IPS-18a (cell line): ENCODE results near the gene SIK3.

ENCODE experiments used
- H3K27ac ChIP-seq: one replicate; pipeline ENCODE4 v1.5.1; 2013; ENCODE audit warnings: low read length
- H3K27me3 ChIP-seq: one replicate; pipeline ENCODE4 v1.6.1; 2013; ENCODE audit warnings: mild to moderate bottlenecking, low read length; ENCODE audit not compliant: control insufficient read depth, insufficient read depth
- H3K36me3 ChIP-seq: one replicate; pipeline ENCODE4 v1.6.1; 2013; ENCODE audit warnings: low read depth, low read length; ENCODE audit not compliant: control insufficient read depth
- H3K4me1 ChIP-seq: one replicate; pipeline ENCODE4 v1.6.1; 2013; ENCODE audit warnings: low read depth, low read length; ENCODE audit not compliant: control insufficient read depth
- H3K4me3 ChIP-seq: one replicate; pipeline ENCODE4 v1.5.1; 2013; ENCODE audit warnings: low read length
- H3K9ac ChIP-seq: one replicate; pipeline ENCODE4 v1.6.1; 2013; ENCODE audit warnings: mild to moderate bottlenecking, low read length, moderate library complexity
- H3K9me3 ChIP-seq: one replicate; pipeline ENCODE4 v1.6.1; 2013; ENCODE audit warnings: low read depth, low read length; ENCODE audit not compliant: control insufficient read depth

The SIK3 gene

GRCh38 chr11:117071344-117071787, 26.9 kb downstream of the SIK3 start:
- Histone ChIP-seq H3K36me3 (no peaks in the 10 kb centered on the region), H3K9me3 (no peaks in the 10 kb centered on the region), H3K4me3 (no peak overlapping the region), H3K9ac (no peak overlapping the region), H3K4me1 (peaks cover 7% of the 10 kb centered on the region), H3K27me3 (no peaks in the 10 kb centered on the region), H3K27ac (no peak overlapping the region)

DNA sequence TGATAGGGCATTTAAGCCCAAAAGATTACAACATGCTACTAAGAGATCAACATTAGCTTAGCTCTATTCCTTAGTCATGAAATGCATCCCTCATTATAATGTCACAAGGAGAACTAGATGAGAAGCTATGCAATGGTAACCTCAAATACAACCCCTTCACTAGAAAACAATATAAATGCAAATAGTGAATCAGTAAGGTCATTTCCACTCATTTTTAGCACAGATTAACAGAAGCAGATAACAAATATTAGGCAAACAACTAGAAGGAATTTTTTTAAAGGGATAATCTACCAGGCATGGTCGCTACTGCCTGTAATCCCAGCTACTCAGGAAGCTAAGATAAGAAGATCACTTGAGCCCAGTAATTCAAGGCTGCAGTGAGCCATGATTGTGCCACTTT, 28.2 kb downstream of the SIK3 start:
- H3K36me3 ChIP-seq: no peaks in the 10 kb centered on the region
- no peak overlapping the region for H3K27ac ChIP-seq
- H3K27me3 ChIP-seq: no peaks in the 10 kb centered on the region
- peaks cover 7% of the 10 kb centered on the region for H3K4me1 ChIP-seq
- no peaks in the 10 kb centered on the region for H3K9me3 ChIP-seq
- H3K9ac ChIP-seq: no peak overlapping the region
- no peak overlapping the region for H3K4me3 ChIP-seq

- no peak overlapping the region for H3K4me3 ChIP-seq
- no peak overlapping the region for H3K27ac ChIP-seq
- H3K27me3 ChIP-seq: no peaks in the 10 kb centered on the region
- no peaks in the 10 kb centered on the region for H3K36me3 ChIP-seq
- no peak overlapping the region for H3K9ac ChIP-seq
- H3K9me3 ChIP-seq: no peaks in the 10 kb centered on the region
- peaks cover 7% of the 10 kb centered on the region for H3K4me1 ChIP-seq
Observed at GRCh38 chr11:117068303-117068860, 29.8 kb downstream of the SIK3 start.

- no peak overlapping the region for H3K4me3 ChIP-seq
- H3K27ac ChIP-seq: no peak overlapping the region
- H3K4me1 ChIP-seq: no peaks in the 10 kb centered on the region
Observed at GRCh38 chr11:117066959-117067358, 31.3 kb downstream of the SIK3 start.

DNA sequence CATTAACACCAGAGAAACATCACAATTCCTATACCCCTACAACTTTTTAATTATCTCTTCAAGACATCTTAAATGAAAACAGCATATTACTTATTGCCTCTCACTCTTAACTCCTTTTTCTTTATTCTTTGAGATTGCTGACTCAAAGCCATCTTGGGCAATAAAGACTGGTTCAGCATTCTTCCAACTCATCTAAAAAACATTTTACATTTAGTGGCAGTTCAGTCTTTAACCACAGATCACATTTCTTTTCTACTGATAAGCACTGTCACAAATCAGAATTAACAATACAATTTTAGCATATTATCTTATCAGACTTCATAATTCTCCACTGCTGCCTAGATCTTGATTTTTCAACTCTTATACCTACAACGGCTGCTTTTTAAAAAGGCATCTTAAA, 34.0 kb downstream of the SIK3 start:
- Histone ChIP-seq H3K9me3 (no peaks in the 10 kb centered on the region), H3K4me3 (no peak overlapping the region), H3K27ac (no peak overlapping the region), H3K9ac (no peak overlapping the region), H3K27me3 (no peaks in the 10 kb centered on the region), H3K36me3 (no peaks in the 10 kb centered on the region), H3K4me1 (peaks cover 5% of the 10 kb centered on the region)

More at GRCh38 chr11:117066959-117067358, 31.3 kb downstream of the SIK3 start:
- Histone ChIP-seq H3K9me3 (no peaks in the 10 kb centered on the region), H3K36me3 (no peaks in the 10 kb centered on the region), H3K9ac (no peak overlapping the region), H3K27me3 (no peaks in the 10 kb centered on the region)

DNA sequence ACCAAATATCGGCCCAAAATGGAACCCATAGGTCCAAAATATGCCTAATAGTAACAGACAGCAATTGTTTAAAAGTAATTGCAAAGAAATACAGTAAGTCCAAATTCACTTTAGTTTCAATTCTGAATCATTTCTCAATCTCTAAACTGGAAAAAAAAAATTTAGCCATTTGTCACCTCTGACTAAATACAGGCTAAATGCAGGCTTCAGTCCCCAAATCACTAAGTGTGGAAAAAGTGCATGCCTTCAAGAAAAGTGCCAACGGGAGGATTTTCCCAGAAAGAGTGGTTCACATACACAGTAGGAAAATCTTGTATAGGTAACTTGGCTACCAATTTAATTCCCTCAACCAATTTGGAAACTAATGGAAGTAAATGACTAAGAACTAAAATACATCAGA, 35.7 kb downstream of the SIK3 start:
- Histone ChIP-seq H3K27ac (no peak overlapping the region), H3K9ac (no peak overlapping the region), H3K9me3 (no peaks in the 10 kb centered on the region), H3K27me3 (no peaks in the 10 kb centered on the region), H3K4me1 (peaks cover 13% of the 10 kb centered on the region), H3K4me3 (no peak overlapping the region), H3K36me3 (no peaks in the 10 kb centered on the region)

GRCh38 chr11:117061256-117061655, 37.0 kb downstream of the SIK3 start:
- peaks cover 13% of the 10 kb centered on the region for H3K4me1 ChIP-seq
- no peak overlapping the region for H3K4me3 ChIP-seq
- H3K27me3 ChIP-seq: no peaks in the 10 kb centered on the region
- H3K27ac ChIP-seq: no peak overlapping the region
- no peaks in the 10 kb centered on the region for H3K36me3 ChIP-seq
- H3K9ac ChIP-seq: no peak overlapping the region
- no peaks in the 10 kb centered on the region for H3K9me3 ChIP-seq

DNA sequence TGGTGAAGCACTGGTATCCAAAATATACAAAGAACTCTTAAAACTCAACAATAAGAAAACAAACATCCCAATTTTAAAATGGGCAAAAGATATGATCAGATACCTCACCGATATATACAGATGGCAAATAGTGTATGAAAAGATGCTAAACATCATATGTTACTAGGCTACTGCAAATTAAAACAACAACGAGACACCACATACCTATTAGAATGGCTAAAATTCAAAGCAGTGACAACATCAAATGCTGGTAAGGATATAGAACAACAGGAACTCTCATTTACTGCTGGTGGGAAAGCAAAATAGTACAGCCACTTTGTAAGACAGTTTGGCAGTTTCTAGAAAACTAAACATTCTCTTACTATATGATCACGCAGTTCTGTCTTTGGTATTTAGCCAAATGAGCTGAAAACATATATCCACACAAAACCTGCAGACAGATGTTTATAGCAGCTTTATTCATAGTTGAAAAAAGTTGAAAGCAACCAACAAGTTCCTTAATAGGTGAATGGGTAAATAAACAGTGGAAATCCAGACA, 38.5 kb downstream of the SIK3 start:
- Histone ChIP-seq H3K9me3 (no peaks in the 10 kb centered on the region), H3K36me3 (no peaks in the 10 kb centered on the region), H3K27me3 (no peaks in the 10 kb centered on the region), H3K4me3 (no peak overlapping the region), H3K4me1 (peaks cover 13% of the 10 kb centered on the region), H3K27ac (no peak overlapping the region), H3K9ac (no peak overlapping the region)

DNA sequence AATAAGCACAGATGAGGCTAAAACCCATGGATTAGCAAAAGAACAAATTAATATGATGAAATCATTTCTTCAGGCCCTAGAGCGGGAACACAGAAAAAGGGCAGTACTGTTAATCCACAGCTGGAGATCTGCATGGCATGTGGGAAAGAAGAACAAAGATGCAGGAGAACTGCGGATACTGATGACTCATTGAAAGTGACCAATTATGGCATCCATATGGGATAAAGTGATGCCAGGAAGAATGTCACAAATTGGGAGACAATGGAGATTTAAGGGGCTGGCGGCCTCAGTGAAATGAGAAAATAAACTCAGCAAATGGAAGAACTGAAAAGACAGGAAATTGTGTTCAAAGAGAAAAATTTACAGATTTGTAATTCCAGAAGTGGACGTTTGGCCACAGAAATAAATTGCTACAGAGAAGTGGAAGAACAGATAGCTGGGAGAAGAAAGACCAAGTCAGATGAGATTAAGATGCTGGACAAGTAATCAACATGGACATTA, 39.4 kb downstream of the SIK3 start:
- Histone ChIP-seq H3K4me3 (no peak overlapping the region), H3K27me3 (no peaks in the 10 kb centered on the region), H3K36me3 (no peaks in the 10 kb centered on the region), H3K9me3 (no peaks in the 10 kb centered on the region), H3K4me1 (peaks cover 13% of the 10 kb centered on the region), H3K27ac (no peak overlapping the region), H3K9ac (no peak overlapping the region)

GRCh38 chr11:117057727-117058126, 40.5 kb downstream of the SIK3 start:
- H3K4me1 ChIP-seq: peaks cover 13% of the 10 kb centered on the region
- no peak overlapping the region for H3K4me3 ChIP-seq
- no peak overlapping the region for H3K27ac ChIP-seq
- no peaks in the 10 kb centered on the region for H3K36me3 ChIP-seq
- H3K9ac ChIP-seq: no peak overlapping the region
- no peaks in the 10 kb centered on the region for H3K27me3 ChIP-seq
- H3K9me3 ChIP-seq: no peaks in the 10 kb centered on the region

GRCh38 chr11:117057317-117057716, 40.9 kb downstream of the SIK3 start:
- peaks cover 13% of the 10 kb centered on the region for H3K4me1 ChIP-seq

DNA sequence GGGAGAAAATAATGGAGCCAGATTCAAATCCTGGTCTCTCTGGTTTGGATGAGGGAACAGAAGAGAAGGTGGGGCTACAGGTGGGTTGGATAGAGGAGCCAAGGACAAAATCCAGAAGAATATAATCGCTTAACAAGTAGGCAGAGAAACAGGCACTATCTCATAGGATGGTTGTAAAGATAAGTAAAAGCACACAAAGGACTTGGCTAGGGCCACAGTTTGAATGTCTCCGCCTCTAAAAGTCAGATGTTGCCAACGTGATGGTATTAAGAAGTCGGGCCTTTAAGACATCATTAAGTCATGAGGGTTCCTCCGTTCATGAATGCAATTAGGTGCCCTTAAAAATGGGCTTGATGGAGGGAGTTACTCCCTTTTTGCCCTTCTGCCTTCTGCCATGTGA, 42.8 kb downstream of the SIK3 start:
- Histone ChIP-seq H3K36me3 (no peaks in the 10 kb centered on the region), H3K9me3 (no peaks in the 10 kb centered on the region), H3K27me3 (no peaks in the 10 kb centered on the region), H3K4me1 (peaks cover 13% of the 10 kb centered on the region), H3K27ac (no peak overlapping the region), H3K9ac (no peak overlapping the region), H3K4me3 (no peak overlapping the region)

More at GRCh38 chr11:117057317-117057716, 40.9 kb downstream of the SIK3 start:
- H3K36me3 ChIP-seq: no peaks in the 10 kb centered on the region
- no peak overlapping the region for H3K27ac ChIP-seq
- no peaks in the 10 kb centered on the region for H3K9me3 ChIP-seq
- H3K27me3 ChIP-seq: no peaks in the 10 kb centered on the region
- no peak overlapping the region for H3K9ac ChIP-seq
- H3K4me3 ChIP-seq: no peak overlapping the region
